ENCODE results near the gene PRDM15. TPM values are rescaled to one million over a fixed set of nuclear protein-coding genes. Genes with fewer than 3 reads are reported as not detected.

The PRDM15 gene
- total RNA-seq, 1 experiment from 2014 or later, result 3.3 TPM

DNA sequence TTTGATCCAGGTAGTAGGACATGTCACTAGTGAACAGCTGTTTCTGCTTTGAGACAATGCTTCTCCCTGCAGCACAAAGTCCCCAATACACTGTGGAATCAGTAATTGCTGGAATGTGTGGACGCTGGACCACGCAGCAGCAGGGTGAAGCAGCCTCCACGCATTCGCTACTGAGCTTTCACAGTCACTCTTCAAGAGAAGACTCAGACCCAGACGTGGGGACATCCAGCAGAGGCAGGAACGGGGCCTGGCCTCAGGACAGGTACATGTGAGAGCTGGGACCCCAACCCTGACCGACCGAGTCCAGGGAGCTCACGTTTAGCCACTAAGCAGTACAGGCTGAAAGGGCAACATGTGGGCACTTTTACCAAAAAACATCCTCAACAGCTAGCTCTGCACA is 34.1 kb upstream of the PRDM15 start:
- DNase-seq (ENCODE audit: low read depth), result no peak

DNA sequence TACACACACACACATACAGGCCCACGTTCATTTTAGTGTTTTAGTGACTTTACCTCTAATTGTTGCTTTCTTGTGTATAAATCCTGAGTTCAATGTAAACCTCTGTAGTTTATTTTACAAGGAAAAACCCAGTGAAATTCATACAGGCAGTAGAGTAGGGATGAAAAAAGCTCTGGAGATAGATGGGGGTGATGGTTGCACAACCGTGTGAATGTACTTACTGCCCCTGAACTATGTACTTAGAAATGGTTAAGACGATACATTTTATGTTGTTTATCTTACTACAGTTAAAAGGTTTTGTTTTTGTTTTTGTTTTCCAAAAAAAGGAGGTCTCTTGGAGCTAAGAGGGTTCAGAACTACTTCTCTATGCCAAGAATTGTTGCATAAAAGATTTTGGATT is 29.7 kb upstream of the PRDM15 start:
- no peak for DNase-seq (ENCODE audit: low read depth)

- no peak for DNase-seq (ENCODE audit: low read depth)
These were observed 28.5 kb upstream of the PRDM15 start for GRCh38 chr21:41907496-41908258.

DNA sequence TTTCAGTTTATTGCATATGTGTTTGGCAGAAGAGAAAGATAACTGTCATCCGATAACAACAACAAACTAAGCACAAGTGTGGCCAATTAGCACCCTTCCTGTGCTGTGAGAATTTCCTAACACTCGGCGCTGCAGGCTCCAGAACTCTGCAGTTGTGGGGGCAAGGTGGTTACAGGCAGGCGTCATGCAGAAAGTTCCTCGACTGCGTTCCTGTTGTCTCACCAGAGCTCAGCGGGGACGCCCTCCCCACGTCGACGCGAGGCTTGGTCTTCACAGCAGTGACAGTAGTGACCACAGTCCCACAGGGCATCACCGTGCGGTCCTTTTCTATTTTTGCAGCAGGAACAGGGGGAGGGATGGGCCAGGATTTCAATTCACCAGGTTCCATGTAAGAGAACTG is 27.6 kb upstream of the PRDM15 start:
- DNase-seq (ENCODE audit: low read depth), result no peak

DNA sequence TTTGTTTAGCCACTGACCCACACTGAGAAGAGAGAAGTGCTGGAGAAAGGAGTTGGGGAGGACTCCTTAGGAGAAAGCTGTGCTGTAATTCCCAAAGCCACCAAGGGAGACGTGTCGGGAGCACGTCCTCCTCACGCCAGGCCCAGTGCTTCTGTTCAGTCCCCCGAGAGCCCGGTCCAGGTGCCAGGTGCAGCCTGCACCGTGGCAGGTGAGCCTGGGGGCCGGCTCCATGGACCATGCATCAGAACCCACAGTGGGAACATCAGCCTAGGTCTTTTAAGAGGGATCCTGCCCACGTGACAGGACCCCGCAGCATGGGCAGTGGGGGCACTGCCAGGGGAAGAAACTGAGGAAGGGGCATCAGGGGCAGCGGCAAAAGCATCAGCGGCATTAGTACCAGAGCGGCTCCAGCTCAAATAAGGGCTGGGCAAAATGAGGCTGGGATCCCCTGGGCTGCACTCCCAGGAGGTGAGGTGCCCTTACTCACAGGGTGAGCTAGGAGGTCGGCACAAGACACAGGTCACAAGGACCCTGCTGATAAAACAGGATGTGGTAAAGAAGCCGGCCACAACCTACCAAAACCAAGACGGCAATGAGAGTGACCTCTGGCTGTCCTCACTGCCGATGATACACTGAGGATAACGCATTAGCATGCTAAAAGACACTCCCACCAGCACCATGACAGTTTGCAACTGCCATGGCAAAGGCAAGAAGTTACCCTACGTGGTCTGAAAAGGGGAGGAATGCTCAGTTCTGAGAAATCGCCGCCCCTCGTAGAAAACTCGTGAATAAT is 24.6 kb upstream of the PRDM15 start:
- no peak for DNase-seq (ENCODE audit: low read depth)

DNA sequence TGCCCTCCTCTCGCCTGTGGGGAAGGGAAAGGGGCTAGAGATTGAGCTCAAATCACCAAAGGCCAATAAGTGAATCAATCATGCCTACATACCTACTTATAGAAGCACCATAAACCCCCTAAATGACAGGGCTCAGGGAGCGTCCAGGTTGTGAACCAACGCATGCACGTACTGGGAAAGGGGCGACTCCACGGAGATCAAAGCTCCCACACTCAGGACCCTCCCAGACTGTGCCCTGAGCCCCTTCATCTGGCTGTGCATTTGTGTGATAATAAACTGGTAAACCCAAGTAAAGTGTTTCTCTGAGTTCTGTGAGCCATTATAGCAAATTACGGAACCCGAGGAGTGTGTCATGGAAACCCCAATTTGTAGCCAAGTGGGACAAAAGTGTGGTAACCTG is 23.8 kb upstream of the PRDM15 start:
- DNase-seq (ENCODE audit: low read depth), result no peak

DNA sequence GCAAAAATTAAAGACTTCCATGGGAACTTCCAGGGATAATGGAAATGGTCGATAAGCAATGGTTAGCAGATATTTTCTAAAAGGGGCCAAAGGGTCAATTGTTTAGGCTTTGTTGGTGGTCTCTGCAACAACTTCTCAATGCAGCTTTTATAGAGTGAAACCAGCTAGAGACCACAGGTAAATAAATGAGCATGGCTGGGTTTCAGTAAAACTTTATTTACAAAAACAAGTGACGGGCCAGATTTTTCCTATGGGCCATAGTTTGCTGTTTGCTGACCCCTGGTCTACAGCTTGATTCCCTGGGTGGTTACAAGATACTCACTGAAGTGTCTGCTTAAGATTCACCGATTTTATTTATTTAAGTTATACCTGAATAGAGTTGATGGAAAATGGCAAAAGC is 22.6 kb upstream of the PRDM15 start:
- DNase-seq (ENCODE audit: low read depth), result no peak

DNA sequence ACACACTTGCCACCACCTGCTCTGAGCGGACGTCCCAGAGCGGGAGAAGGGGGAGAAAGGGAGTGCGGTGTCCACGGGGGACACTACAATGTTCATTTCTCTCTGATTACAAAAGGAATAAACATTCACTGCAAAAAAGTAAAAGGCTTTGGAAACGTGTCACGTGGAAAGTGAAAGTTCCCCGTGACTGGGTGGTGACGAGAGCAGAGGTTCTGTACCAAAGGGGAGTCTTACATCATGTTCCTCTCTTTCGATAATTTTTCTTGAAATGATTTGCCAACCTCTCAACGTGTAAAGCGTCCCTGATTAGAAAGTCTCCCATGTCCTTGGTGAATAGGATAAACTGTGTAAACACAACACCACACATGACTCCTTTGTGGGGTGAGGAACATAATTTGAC is 22.0 kb upstream of the PRDM15 start:
- no peak for DNase-seq (ENCODE audit: low read depth)

DNA sequence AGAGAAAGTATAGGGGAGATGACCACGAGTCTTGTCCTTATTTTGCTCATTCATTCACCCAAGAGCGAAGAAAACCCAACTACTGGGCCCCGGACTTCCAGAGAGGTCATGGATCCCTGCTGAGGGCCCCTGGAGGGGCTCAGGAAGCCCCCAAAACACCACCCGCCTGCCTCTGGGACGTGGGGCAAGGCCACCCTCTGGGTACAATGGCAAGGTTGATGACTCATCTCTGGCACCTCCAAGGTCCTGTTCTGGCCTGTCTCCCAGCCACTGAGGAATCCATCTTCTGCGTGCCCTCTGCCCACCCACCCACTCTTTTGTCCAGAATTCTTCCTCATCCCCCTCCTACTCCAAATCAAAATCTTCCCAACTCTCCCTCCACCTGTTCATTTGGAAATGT is 21.3 kb upstream of the PRDM15 start:
- DNase-seq (ENCODE audit: low read depth), result no peak

DNA sequence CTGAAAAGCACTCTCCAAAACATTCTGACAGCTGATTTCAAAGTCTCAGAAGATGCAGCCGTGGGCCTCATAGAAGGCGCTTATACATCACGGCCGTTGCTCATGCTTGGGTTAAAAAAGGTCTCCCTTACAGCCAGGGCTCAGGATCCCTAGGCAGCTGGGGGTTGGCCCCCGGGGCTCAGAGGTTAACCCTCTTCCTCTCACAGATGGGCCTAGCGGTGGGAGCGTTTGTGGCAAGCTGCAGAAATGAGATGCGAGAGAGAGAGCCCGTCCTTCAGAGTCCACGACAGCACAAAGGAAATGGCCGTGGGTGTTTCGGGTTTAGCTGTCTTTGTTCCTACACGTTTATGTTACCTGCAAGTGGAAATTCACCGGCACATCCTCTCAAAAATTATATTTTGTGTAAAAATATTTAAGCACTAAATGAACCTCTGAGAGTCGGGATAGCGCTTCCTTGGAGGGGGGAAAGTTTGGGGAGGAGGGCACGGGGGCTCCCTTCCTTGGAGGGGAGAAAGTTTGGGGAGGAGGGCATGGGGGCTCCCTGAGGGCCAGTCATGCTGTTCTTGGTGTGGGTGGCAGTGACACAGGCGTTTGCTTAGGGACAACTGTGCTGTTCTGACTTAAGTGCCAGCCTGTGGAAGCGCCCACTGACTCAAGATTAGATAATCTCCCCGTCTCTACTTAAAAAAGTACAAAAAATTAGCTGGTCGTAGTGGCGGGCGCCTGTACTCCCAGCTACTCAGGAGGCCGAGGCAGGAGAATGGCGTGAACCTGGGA is 20.5 kb upstream of the PRDM15 start:
- DNase-seq (ENCODE audit: low read depth), result no peak

GRCh38 chr21:41898998-41899397 is 19.9 kb upstream of the PRDM15 start:
- DNase-seq (ENCODE audit: low read depth), result no peak

GRCh38 chr21:41897700-41898099 is 18.6 kb upstream of the PRDM15 start:
- DNase-seq (ENCODE audit: low read depth), result no peak

- no peak for DNase-seq (ENCODE audit: low read depth)
These were observed 18.0 kb upstream of the PRDM15 start for GRCh38 chr21:41897047-41897669.

GRCh38 chr21:41895643-41896493 is 16.7 kb upstream of the PRDM15 start:
- no peak for DNase-seq (ENCODE audit: low read depth)

- DNase-seq (ENCODE audit: low read depth), result peak; percentile 78
These were observed 15.9 kb upstream of the PRDM15 start for GRCh38 chr21:41894922-41895557.

DNA sequence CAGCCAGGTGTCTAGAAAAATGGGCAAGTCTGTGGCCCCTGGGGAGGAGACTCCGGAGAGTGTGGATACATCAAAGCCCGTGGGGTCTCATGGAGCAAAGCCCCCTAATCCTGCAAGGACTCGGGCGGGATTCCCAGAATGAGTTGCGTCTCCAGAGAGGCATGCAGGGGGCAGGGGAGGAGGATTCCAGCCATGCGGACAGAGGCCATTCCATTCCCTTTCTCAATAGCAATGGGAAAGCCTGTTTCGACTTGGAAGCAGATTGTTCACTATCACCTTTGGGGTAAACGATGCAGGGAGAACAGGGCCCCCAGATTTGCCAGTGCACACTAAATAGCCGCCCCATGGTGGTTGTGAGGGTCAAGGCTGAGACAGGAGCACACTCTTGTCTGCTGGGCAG is 15.4 kb upstream of the PRDM15 start:
- no peak for DNase-seq (ENCODE audit: low read depth)

DNA sequence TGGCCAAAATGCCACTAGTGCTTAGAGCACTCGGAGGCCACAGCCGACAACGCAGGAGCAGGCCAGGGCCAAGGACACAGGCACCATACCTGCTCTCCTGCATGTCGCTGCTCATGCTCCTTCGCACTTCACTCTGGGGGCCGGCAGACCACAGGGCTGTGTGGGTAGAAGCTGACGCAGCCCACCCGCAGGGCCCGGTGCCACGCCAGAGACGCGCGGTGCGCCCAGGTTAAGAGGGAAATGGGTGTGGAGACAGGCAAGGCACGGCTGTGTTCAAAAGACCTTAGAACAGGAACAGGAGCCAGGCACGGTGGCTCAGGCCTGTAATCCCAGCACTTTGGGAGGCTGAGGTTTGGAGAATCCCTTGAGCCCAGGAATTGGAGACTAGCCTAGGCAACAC is 13.6 kb upstream of the PRDM15 start:
- no peak for DNase-seq (ENCODE audit: low read depth)

DNA sequence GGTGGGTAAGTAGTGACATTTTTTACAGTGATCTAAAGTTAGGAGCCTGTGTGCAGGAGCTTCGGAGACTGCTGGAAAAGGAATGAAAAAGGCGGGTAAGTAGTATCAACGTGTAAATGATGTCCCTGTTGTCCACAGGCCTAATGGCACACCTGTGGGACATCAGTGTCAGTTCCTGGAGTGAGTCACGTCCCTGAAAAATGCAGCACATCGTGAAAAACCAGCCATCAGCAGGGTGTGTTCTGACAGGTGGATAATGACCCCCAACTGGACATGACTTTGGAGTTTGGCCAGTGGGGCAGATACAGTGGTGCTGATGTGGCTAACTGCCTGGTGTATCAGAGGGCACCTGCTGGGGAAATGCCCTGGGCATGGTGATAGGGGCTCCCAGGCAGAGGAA is 12.0 kb upstream of the PRDM15 start:
- no peak for DNase-seq (ENCODE audit: low read depth)

GRCh38 chr21:41890355-41890754 is 11.2 kb upstream of the PRDM15 start:
- no peak for DNase-seq (ENCODE audit: low read depth)

DNA sequence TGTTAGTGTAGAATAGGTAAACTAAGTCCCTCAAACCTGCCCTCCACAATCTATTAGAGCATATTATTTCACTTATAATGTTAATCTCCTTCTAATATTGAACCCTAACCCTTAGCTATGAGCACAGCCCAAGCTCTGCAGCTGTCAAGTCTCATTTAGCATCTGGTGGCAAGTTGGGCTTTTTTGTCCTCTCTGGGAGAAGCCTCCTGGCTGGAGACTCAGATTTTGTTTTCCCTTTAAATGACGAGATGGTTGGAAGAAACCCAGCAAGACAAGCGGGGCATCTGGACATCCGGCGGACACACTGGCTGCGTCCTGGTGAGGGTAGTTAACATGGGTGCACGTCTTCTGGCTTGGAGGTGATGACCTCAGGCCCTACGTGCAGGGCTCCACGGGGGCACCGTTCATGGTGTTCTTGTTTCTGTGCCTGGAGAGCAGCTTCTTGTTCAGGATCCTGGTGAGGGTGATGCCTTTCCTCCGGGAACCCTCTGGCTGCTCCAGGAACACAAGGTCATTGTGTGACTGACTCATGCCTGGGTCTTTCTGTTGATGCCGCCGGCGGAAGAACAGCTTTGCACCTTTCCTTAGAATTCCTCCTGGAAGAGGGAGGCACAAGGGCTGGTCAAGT is 9.7 kb upstream of the PRDM15 start:
- DNase-seq (ENCODE audit: low read depth), result no peak
